RCC 7860 (cell line): ENCODE data around the gene ATF7.
"Not testable (repeated sequence)": the region's sequence is repeated elsewhere in the genome, so short reads cannot be mapped to it uniquely, and the experiment has no call there.

Experiments used
- DNase-seq: peaks from one replicate; pipeline ENCODE4 v3.0.0-alpha.2; 2015; ENCODE audit warnings: low spot score
- FAIRE-seq: peaks from 2 replicates; lab custom pipeline; 2012; peaks lifted over from hg19 to GRCh38; lab: Jason Lieb, UNC

Gene ATF7

DNA sequence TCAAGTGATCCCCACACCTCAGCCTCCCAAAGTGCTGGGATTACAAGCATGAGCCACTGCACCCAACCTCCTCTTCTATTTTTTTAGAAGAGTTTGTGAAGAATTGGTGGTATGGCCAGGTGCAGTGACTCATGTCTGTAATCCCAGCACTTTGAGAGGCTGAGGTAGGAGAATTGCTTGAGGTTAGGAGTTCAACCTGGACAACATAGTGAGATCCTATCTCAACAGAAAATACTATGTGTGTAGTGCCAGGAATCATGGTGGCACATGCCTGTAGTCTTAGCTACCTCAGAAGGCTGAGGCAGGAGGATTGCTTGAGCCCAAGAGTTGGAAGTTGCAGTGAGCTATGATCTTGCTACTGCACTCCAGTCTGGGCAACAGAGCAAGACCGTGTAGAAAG, 5.5 kb upstream of the ATF7 start:
- DNase-seq (no peak), FAIRE-seq (no peak)

- DNase-seq (no peak), FAIRE-seq (no peak)
Observed at GRCh38 chr12:53627919-53628318, 1.7 kb upstream of the ATF7 start.

- FAIRE-seq: no peak
- DNase-seq: no peak
Observed at GRCh38 chr12:53626702-53627169, 554 bp upstream of the ATF7 start.

DNA sequence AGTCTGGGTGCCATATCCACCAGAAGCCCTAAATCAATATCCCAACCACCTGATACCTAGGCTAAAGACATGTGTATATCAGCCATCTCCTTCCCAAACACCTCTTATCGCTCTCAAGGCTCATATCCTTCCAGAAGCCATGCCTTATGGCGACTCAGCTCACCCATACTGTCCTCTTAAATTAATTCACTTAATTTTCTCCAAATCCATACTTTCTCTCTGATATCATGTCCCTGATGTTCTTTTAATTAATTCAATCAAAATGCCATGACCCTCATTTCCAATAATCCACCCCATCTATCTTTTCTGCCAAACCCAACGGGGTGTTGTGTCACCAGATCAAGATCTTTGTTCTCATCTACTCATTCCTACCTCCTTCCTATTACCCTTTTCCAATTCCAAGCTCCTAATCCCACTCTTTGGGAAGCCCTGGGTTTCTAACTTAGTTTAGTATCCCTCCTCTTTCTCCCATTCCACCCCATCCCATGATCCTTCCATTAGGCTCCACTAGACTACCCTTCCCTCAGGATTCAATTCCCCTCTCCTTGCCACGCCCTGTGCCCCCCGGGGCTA, 723 bp downstream of the ATF7 start:
- DNase-seq (no peak), FAIRE-seq (no peak)

DNA sequence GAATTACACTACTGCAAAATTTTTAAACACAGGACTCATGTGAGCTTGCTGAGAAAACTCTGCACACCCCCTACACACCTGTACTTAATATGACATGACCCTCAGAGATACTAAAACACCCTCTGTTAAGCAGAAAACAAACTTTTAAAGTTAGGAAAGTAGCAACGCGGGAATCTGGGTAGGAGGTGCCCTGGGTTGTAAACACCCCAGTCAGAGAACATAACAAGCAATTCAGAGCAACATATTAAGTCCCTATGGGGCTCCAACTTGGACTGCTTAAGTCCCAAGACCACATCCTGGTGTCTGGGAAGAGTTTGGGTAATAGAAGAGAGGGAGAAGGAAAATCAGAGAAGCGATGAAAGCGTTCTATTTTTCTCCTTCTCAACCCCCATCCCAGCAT, 1.2 kb downstream of the ATF7 start:
- DNase-seq: no peak
- FAIRE-seq: no peak

GRCh38 chr12:53624458-53624857, 1.7 kb downstream of the ATF7 start:
- DNase-seq: no peak
- no peak for FAIRE-seq

GRCh38 chr12:53623548-53624385, 2.4 kb downstream of the ATF7 start:
- DNase-seq (no peak), FAIRE-seq (no peak)

- DNase-seq: no peak
- FAIRE-seq: no peak
Observed at GRCh38 chr12:53622724-53623123, 3.5 kb downstream of the ATF7 start.

GRCh38 chr12:53618275-53618674, 7.9 kb downstream of the ATF7 start:
- FAIRE-seq (no peak), DNase-seq (no peak)

DNA sequence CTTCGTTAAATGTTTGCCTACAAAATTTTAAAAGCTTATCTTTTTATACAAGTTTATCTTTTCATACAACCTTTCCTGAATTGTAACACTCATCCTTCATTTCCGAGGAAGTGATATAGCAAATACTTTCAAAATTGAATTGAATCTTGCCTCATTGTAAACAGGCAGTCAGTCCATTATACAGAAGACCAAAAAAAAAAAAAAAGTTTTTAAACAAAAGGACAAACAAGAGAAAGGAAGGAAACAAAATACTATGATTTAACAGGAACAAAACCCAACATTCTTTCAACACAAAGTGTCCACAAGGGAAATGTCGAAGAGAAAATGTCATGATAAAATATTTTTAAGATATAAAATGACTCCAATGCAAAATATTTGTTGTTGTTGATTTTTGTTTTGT, 8.5 kb downstream of the ATF7 start:
- no peak for FAIRE-seq

GRCh38 chr12:53616950-53617349, 9.2 kb downstream of the ATF7 start:
- DNase-seq: no peak
- FAIRE-seq: no peak

More for the DNA sequence above, 8.5 kb downstream of the ATF7 start:
- DNase-seq: no peak

DNA sequence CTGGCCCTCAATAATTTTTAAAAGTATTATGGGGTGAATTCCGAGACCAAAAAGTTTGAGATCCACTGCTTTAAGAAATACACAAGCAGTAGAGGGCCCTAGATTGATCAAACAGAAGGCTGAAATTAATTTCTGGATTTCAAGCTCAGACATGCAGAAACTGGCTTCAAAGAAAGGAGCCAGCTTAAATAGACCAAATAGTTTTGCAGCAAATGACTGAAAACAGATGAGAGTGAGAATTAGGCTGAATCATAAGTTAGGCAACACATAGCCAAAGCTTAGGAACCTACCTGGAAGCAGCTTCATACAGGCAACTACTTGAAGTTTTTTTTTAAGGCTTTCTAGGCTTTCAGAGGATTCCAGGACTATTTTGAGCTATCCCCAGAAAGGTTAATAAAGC, 12.4 kb downstream of the ATF7 start:
- FAIRE-seq (no peak), DNase-seq (no peak)

DNA sequence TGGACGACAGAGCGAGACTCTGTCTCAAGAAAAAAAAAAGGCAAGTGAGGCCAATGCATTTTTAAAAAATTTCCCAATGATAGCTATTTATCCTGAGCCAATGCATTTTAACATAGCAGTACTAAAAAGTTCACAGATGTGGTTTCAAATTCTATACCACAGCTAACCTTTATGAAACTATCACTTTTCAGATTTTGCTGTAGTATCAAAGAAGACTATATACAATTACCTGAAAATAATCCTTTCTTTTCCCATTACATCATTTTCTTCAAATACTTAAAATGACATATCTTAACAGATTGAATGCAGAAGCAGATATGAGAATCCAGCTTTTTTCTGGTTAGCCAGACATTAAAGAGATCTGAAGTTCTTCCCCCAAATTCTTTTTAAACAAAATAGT, 13.2 kb downstream of the ATF7 start:
- FAIRE-seq (no peak), DNase-seq (no peak)

DNA sequence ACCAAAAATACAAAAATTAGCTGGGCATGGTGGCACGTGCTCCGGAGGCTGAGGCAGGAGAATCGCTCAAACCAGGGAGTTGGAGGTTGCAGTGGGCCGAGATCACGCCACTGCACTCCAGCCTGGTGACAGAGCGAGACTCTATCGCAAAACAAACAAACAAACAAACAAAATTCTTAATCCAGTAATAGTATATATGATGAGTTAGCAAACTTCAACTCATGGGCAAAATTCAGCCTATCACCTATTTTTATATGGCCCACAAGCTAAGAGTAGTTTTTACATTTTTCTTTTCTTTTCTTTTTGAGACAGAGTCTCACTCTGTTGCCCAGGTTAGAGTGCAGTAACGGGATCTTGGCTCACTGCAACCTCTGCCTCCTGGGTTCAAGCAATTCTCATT, 14.9 kb downstream of the ATF7 start:
- DNase-seq: no peak
- FAIRE-seq: no peak

DNA sequence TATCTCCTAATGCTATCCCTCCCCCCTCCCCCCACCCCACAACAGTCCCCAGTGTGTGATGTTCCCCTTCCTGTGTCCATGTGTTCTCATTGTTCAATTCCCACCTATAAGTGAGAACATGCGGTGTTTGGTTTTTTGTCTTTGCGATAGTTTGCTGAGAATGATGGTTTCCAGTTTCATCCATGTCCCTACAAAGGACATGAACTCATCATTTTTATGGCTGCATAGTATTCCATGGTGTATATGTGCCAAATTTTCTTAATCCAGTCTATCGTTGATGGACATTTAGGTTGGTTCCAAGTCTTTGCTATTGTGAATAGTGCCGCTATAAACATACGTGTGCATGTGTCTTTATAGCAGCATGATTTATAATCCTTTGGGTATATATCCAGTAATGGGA, 19.5 kb downstream of the ATF7 start:
- DNase-seq, FAIRE-seq: not testable (repeated sequence)

- DNase-seq: peak; percentile 1
- FAIRE-seq: no peak
Observed at GRCh38 chr12:53604581-53604980, 21.6 kb downstream of the ATF7 start.

DNA sequence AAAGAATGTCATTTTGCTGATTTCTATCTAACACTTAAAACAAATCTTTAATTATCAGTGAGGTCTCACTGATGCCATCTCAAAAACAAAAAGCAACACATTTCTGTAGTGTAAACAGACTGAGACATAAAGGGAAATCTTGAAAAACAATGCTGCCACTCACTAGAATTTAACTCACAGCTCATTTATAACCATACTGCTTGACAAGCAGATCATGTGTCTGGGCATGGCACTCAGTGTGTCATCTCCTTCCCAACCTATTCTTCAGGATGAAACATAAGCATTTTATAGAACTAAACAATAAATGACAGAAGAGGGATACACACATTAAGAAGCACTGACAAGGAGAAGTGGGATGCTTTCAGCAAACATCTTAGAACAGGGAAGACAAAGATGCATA, 22.4 kb downstream of the ATF7 start:
- FAIRE-seq (no peak), DNase-seq (no peak)

GRCh38 chr12:53603196-53603595, 23.0 kb downstream of the ATF7 start:
- DNase-seq (peak; percentile 2), FAIRE-seq (no peak)

DNA sequence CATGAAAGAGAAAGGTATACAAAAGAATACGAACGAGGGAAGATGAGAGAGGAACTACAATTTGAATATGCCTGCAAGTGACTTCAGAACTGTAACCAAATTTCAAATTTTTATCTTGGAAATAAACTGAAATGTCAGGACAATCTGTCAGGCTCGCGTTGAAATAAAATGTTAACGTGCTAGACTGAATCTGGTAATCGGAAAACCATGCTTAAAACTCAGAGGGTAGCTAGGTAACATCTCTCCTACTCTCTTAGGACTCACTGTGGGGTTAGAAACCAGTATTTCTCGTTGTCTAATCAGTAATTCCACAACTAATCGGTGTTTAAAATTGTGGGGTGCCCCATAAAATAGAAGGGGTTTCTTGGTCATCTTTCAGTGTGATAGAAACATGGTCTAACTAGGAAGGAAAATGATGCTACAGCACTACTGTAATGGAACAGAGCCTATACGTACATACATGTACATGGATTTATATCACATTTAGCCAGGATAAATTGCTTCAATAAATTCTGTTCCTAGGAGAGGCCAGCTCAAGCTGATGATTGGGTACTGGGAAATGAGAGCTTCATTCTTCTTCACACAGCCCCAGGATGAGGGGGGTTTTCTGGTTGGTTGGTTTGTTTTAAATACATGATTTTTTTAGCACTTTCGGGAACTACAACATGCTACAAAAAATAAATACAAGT, 23.9 kb downstream of the ATF7 start:
- FAIRE-seq: no peak

GRCh38 chr12:53601296-53601847, 24.8 kb downstream of the ATF7 start:
- no peak for DNase-seq

More for the DNA sequence above, 23.9 kb downstream of the ATF7 start:
- DNase-seq: no peak

DNA sequence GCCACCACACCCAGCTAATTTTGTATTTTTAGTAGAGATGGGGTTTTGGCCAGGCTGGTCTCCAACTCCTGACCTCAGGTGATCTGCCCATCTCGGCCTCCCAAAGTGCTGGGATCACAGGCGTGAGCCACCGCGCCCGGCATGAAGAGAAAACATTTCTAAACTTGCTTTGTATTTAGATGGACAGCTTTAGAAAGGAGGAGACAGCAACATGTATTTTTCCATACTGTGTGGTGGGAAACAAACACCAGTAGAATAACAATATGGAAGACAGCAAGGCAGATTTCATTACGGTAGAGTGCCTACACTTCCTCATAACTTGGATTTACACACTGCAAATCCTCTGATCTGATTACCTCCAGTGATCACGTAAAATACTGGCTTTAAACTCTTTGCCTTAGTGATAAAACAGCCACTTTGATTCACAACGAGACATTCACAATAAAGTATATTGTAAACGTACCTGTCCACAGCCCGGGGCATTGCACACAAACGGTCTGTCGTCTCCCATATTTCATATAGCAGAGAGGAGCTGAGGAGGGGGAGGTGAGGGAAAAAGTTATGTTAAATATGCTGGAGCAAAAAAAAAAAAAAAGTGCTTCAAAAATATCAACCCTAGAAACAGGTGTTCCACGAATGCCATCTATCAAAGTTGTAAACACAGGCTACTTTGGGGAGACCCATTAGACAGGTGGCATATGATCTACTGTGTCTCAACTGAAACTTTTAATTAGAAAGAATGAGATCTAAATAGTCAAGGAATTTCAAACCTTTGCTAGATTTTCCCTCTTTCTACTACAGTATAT, 25.5 kb downstream of the ATF7 start:
- FAIRE-seq (no peak), DNase-seq (no peak)

More at GRCh38 chr12:53601296-53601847, 24.8 kb downstream of the ATF7 start:
- FAIRE-seq: no peak
